GM12801 (cell line): ENCODE results near the gene DACH1.

Source experiments
- TF ChIP-seq, protein P1 (sequence below): IDR thresholded peaks from one replicate; pipeline ENCODE4 v1.5.1; 2011; ENCODE audit warnings: control low read depth; ENCODE audit not compliant: insufficient read length; ENCODE audit errors: extremely low read depth

Gene DACH1

GRCh38 chr13:71838842-71839241, 28.2 kb downstream of the DACH1 start:
- TF ChIP-seq, protein P1, sequence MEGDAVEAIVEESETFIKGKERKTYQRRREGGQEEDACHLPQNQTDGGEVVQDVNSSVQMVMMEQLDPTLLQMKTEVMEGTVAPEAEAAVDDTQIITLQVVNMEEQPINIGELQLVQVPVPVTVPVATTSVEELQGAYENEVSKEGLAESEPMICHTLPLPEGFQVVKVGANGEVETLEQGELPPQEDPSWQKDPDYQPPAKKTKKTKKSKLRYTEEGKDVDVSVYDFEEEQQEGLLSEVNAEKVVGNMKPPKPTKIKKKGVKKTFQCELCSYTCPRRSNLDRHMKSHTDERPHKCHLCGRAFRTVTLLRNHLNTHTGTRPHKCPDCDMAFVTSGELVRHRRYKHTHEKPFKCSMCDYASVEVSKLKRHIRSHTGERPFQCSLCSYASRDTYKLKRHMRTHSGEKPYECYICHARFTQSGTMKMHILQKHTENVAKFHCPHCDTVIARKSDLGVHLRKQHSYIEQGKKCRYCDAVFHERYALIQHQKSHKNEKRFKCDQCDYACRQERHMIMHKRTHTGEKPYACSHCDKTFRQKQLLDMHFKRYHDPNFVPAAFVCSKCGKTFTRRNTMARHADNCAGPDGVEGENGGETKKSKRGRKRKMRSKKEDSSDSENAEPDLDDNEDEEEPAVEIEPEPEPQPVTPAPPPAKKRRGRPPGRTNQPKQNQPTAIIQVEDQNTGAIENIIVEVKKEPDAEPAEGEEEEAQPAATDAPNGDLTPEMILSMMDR: no peak

DNA sequence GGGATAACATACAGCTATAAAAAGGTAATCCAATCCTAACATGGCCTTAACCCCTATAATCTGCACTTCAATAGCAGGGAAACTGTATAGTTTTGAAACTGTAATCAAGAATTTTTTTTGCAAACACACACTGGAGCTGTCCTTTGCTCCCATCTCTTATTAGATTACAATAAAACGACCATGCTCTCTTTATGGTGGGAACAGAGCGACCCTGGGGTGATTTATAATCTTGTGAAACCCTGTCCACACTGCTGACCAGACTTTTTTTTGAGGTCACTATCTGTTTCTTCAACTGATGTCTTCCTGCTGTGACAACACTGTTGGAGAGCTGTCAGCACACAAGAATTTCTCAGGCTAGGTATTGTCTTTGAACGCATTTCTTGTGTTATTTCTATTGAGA, 35.3 kb downstream of the DACH1 start:
- TF ChIP-seq, protein P1: no peak

- TF ChIP-seq, protein P1: no peak
Measured at GRCh38 chr13:71830736-71831135, 36.3 kb downstream of the DACH1 start.

DNA sequence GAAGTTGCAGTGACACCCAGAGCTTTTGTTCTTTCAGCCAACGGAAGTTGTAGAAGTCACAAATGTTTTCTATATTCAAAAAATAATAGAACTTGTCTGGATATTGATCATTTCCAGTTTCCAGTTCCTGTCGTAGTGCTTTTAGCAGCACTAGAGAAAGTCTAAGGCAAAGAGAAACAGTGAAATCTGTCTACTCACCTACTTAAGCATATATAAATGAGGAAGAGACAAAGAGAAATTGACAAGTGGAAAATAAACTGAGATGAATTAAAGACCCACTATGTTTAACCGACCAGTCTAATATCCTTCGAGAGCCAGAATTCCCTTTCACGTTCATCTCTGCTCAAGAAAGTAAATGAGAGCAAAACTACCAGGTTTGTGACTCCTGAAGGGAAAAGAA, 36.7 kb downstream of the DACH1 start:
- TF ChIP-seq, protein P1: no peak

DNA sequence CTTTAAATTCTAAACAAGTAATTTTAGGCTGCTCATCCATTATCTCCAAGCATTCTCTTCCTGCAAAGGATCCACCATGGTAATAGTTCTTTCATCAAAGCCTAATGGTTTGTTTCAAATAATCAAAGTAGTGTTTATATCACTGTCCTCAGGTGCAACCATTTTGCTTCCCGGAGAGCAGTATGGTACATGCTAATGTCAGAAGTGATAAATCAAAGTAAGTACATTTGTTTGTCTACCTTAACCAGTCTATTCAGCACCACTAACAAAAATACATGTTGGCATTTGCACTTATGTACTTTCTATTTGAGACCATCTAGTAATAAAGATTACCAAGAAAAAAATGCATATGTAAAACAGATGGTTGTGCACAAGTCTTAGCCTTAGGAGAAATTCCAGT, 37.5 kb downstream of the DACH1 start:
- TF ChIP-seq, protein P1: no peak

GRCh38 chr13:71828564-71828963, 38.4 kb downstream of the DACH1 start:
- TF ChIP-seq, protein P1: no peak

DNA sequence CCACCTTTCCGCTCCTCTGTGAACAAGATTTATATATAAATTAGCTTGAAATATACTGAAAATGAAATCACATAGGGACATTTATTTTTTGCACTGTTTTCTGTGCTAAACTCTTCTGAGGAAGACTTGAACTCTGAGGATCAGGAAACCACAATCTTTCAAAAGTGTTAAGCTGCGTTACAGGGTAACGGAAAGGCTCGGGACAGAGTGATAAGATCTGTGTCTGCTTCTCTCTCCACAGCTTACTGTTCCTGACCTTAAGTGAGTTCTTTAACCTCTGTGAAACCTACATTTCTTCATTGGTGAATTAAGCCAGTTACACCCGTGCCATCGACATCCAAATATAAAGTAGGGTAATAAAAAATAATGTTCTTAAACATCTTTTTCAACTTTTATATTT, 38.9 kb downstream of the DACH1 start:
- TF ChIP-seq, protein P1: no peak

DNA sequence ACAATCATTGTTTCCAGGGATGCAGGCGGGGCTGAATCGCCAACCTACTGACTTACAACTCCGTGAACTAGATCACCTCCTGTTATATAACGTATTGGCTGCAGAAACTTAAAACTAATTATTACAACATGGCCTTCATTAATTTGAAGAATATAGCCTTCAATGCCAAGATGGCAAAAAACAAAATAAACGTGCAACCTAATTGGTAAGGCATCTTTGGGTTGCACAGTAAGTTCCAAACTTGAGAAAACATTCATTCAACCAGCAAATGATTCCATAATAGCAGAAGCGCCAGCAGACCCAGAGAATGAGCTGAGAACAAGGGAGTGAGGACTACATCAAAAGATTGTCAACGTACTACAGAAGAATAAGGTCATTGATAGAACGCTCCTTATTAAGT, 39.8 kb downstream of the DACH1 start:
- TF ChIP-seq, protein P1: no peak
